BLaER1 (cell line): ENCODE results near the gene ACTMAP.
A peak's percentile ranks its signal among the peaks of the same experiment; 100 is the strongest.
"Not testable (repeated sequence)": the region's sequence is repeated elsewhere in the genome, so short reads cannot be mapped to it uniquely, and the experiment has no call there.

Source experiments
- H3K27ac ChIP-seq: shearing (Covaris generic); formaldehyde crosslinking; 2 replicates; pipeline ENCODE4 v1.8.1; 2022
- H3K27me3 ChIP-seq: shearing (Covaris generic); formaldehyde crosslinking; 2 replicates; pipeline ENCODE4 v1.8.1; 2022
- H3K36me3 ChIP-seq: shearing (Covaris generic); formaldehyde crosslinking; 2 replicates; pipeline ENCODE4 v1.8.1; 2022
- H3K4me1 ChIP-seq: shearing (Covaris generic); formaldehyde crosslinking; 2 replicates; pipeline ENCODE4 v1.8.1; 2022
- H3K4me2 ChIP-seq: shearing (Covaris generic); formaldehyde crosslinking; 2 replicates; pipeline ENCODE4 v1.8.1; 2022
- H3K4me3 ChIP-seq: shearing (Covaris generic); formaldehyde crosslinking; 2 replicates; pipeline ENCODE4 v1.8.1; 2022
- H3K9ac ChIP-seq: shearing (Covaris generic); formaldehyde crosslinking; 2 replicates; pipeline ENCODE4 v1.8.1; 2022
- H3K9me3 ChIP-seq: shearing (Covaris generic); formaldehyde crosslinking; 2 replicates; pipeline ENCODE4 v1.8.1; 2022
- H4K20me1 ChIP-seq: shearing (Covaris generic); formaldehyde crosslinking; 2 replicates; pipeline ENCODE4 v1.8.1; 2022
- Cebpa-rat ChIP-seq: shearing (Covaris generic); IDR thresholded peaks from 2 replicates; pipeline ENCODE4 v1.8.1; 2022

Gene ACTMAP

GRCh38 chr19:40776932-40777644, 26.8 kb upstream of the ACTMAP start:
- peak overlapping the region; percentile 98 for H3K27ac ChIP-seq
- H3K9me3 ChIP-seq: no peaks in the 10 kb centered on the region
- H3K27me3 ChIP-seq: no peaks in the 10 kb centered on the region
- peak overlapping the region; percentile 95 for H3K9ac ChIP-seq
- peak overlapping the region; percentile 72 for H3K4me3 ChIP-seq
- H3K4me1 ChIP-seq: peaks cover 50% of the 10 kb centered on the region
- H3K36me3 ChIP-seq: peaks cover 8% of the 10 kb centered on the region; the same call in 1 of the 2 replicates
- H3K4me2 ChIP-seq: peak overlapping the region; percentile 81
- H4K20me1 ChIP-seq: no peaks in the 10 kb centered on the region
- TF ChIP-seq Cebpa-rat: no peak

DNA sequence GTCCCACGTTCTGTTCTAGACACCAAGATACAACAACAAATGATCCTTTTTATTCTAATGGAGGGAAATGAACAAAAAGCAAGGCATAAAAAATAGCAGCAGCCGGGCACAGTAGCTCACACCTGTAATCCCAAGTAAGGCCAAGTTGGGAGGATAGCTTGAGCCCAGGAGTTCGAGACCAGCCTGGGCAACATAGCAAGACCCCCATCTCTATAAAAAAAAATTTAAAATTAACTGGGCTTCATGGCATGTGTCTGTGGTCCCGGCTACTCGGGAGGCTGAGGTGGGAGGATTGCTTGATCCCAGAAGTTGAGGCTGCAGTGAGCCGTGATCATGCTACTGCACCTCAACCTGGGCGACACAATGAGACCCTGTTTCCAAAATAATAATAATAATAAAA, 26.1 kb upstream of the ACTMAP start:
- Histone ChIP-seq H3K27ac (peak overlapping the region; percentile 56; the same call in 1 of the 2 replicates), H3K36me3 (peaks cover 11% of the 10 kb centered on the region), H3K9me3 (peaks cover 5% of the 10 kb centered on the region; the same call in 1 of the 2 replicates), H4K20me1 (no peaks in the 10 kb centered on the region), H3K4me1 (peaks cover 50% of the 10 kb centered on the region), H3K4me2 (peak overlapping the region; percentile 80), H3K4me3 (no peak overlapping the region), H3K27me3 (no peaks in the 10 kb centered on the region), H3K9ac (no peak overlapping the region)
- TF ChIP-seq Cebpa-rat: no peak

- peaks cover 50% of the 10 kb centered on the region for H3K4me1 ChIP-seq
- no peak for TF ChIP-seq Cebpa-rat
Observed at GRCh38 chr19:40775632-40776022, 25.4 kb upstream of the ACTMAP start.

GRCh38 chr19:40774916-40775631, 24.8 kb upstream of the ACTMAP start, which contains the start of gene MIA:
Gene MIA, plus strand, starts transcription at chr19:40775521. Its CDS starts 22 bp downstream, at chr19:40775543.
- Histone ChIP-seq H4K20me1 (no peaks in the 10 kb centered on the region), H3K27ac (peak within 1 kb of the TSS; percentile 56), H3K4me3 (no peak within 1 kb of the TSS), H3K9ac (0 out of 2 replicates have a peak within 1 kb of the TSS, but pooled peaks have one; percentile 24), H3K36me3 (peaks cover 16% of the 10 kb centered on the region), H3K4me1 (peaks cover 50% of the 10 kb centered on the region), H3K27me3 (no peaks in the 10 kb centered on the region), H3K9me3 (peaks cover 17% of the 10 kb centered on the region), H3K4me2 (peak within 1 kb of the TSS; percentile 80)
- no peak for TF ChIP-seq Cebpa-rat

More at GRCh38 chr19:40775632-40776022, 25.4 kb upstream of the ACTMAP start:
- Histone ChIP-seq H3K27me3 (no peaks in the 10 kb centered on the region), H3K4me2 (peak overlapping the region; percentile 80), H3K36me3 (peaks cover 13% of the 10 kb centered on the region), H4K20me1 (no peaks in the 10 kb centered on the region), H3K9me3 (peaks cover 12% of the 10 kb centered on the region), H3K9ac (no peak overlapping the region), H3K4me3 (no peak overlapping the region), H3K27ac (peak overlapping the region; percentile 28; the same call in 1 of the 2 replicates)

DNA sequence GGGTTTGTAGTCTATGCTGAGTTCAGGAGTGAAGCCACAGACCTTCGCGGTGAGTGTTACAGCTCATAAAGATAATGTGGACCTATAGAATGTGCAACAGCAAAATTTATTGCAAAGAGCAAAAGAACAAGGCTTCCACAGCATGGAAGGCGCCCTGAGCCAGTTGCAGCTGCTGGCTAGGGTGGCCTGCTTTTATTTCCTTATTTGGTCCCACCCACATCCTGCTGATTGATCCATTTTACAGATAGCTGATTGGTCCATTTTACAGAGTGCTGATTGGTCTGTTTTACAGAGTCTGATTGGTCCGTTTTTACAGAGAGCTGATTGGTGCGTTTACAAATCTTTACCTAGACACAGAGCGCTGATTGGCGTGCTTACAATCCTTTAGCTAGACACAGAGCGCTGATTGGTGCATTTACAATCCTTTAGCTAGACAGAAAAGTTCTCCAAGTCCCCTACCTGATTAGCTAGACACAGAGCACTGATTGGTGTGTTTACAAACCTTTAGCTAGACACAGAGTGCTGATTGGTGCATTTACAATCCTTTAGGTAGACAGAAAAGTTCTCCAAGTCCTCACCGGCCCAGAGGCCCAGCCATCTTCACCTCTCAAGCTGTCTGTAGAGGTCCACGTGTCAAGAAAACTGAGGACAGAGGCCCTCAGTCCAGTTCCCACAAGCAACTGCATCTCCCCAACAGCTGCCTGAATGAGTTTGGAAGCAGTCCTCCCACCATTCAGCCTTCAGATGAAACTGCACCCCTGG, 21.0 kb upstream of the ACTMAP start:
- Histone ChIP-seq H3K4me1 (peaks cover 27% of the 10 kb centered on the region), H3K36me3 (peaks cover 54% of the 10 kb centered on the region), H3K9me3 (peaks cover 25% of the 10 kb centered on the region)
- not testable (repeated sequence) for H3K4me2 ChIP-seq, H3K27me3 ChIP-seq, H3K27ac ChIP-seq, H3K4me3 ChIP-seq, H3K9ac ChIP-seq, H4K20me1 ChIP-seq

DNA sequence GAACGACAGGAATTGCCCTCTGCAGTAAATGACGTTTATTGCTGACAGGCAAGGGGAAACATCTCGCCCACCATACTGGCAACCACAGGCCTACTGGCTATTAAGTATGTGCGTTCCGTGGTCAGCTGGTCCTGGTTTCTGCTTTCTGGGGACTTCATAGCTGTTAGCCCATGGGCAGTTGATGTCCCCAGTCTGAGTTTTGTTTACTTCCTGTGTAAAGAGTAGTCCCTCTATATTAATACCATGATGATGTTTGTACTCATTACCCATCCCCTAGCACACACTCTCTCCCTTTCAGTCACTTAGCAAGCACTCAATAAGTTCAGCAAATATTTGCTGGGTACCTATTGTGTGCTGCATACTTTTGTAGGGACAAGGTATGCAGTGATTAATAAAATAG, 18.6 kb upstream of the ACTMAP start:
- Histone ChIP-seq H3K9me3 (peaks cover 25% of the 10 kb centered on the region), H3K36me3 (peaks cover 78% of the 10 kb centered on the region), H3K9ac (no peak overlapping the region), H3K4me3 (no peak overlapping the region), H3K4me2 (no peak overlapping the region), H3K27ac (no peak overlapping the region), H3K27me3 (no peaks in the 10 kb centered on the region), H4K20me1 (peaks cover 23% of the 10 kb centered on the region), H3K4me1 (peaks cover 3% of the 10 kb centered on the region; the same call in 1 of the 2 replicates)
- no peak for TF ChIP-seq Cebpa-rat

DNA sequence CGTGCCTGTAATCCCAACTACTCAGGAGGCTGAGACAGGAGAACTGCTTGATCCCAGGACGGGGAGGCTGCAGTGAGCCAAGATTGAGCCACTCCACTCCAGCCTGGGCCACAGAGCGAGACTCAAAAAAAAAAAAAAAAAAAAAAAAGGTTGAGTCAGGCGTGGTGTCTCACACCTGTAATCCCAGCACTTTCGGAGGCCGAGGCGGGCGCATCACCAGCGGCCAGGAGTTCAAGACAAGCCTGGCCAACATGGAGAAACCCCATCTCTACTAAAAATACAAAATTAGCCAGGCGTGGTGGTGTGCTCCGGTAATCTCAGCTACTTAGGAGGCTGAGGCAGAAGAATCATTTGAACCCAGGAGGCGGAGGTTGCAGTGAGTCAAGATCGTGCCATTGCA, 16.1 kb upstream of the ACTMAP start:
- not testable (repeated sequence) for H3K4me2 ChIP-seq, H3K4me3 ChIP-seq, H3K27me3 ChIP-seq, H3K9ac ChIP-seq, H3K27ac ChIP-seq
- peaks cover 96% of the 10 kb centered on the region for H3K36me3 ChIP-seq
- peaks cover 16% of the 10 kb centered on the region; the same call in 1 of the 2 replicates for H3K4me1 ChIP-seq
- peaks cover 48% of the 10 kb centered on the region for H4K20me1 ChIP-seq
- peaks cover 21% of the 10 kb centered on the region for H3K9me3 ChIP-seq

DNA sequence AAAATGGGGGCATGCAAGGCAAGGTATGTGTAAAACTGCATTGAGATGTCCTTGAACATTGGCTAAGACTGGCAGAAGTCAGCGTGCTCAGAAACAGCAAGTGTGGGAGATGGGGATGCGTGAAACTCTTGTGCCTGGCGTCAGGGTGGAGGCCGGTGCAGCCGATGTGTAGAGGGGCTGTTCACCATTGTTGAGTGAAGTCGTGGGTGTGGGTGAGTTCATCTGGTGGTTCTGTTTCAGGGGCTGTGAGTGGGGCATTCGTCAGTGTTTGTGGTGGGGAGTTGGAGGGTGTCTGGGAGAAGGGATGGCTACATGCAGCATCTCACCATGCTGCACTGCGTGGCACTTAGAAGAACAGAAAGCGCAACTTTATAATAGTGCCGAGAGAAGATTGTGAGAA, 13.7 kb upstream of the ACTMAP start:
- Histone ChIP-seq H3K9me3 (no peaks in the 10 kb centered on the region), H3K9ac (no peak overlapping the region), H3K4me2 (no peak overlapping the region), H3K36me3 (peaks cover 100% of the 10 kb centered on the region), H4K20me1 (peaks cover 72% of the 10 kb centered on the region), H3K27me3 (no peaks in the 10 kb centered on the region), H3K4me1 (peaks cover 17% of the 10 kb centered on the region; the same call in 1 of the 2 replicates), H3K4me3 (no peak overlapping the region), H3K27ac (no peak overlapping the region)
- no peak for TF ChIP-seq Cebpa-rat

GRCh38 chr19:40763526-40763925, 13.2 kb upstream of the ACTMAP start:
- no peak overlapping the region for H3K27ac ChIP-seq
- no peak overlapping the region for H3K9ac ChIP-seq
- peaks cover 100% of the 10 kb centered on the region for H3K36me3 ChIP-seq
- peaks cover 76% of the 10 kb centered on the region for H4K20me1 ChIP-seq
- H3K9me3 ChIP-seq: no peaks in the 10 kb centered on the region
- no peak overlapping the region for H3K4me2 ChIP-seq
- TF ChIP-seq Cebpa-rat: no peak
- H3K27me3 ChIP-seq: no peaks in the 10 kb centered on the region
- H3K4me1 ChIP-seq: peaks cover 17% of the 10 kb centered on the region; the same call in 1 of the 2 replicates
- no peak overlapping the region for H3K4me3 ChIP-seq
